ENCODE data around the gene ZNF750.

Gene ZNF750

DNA sequence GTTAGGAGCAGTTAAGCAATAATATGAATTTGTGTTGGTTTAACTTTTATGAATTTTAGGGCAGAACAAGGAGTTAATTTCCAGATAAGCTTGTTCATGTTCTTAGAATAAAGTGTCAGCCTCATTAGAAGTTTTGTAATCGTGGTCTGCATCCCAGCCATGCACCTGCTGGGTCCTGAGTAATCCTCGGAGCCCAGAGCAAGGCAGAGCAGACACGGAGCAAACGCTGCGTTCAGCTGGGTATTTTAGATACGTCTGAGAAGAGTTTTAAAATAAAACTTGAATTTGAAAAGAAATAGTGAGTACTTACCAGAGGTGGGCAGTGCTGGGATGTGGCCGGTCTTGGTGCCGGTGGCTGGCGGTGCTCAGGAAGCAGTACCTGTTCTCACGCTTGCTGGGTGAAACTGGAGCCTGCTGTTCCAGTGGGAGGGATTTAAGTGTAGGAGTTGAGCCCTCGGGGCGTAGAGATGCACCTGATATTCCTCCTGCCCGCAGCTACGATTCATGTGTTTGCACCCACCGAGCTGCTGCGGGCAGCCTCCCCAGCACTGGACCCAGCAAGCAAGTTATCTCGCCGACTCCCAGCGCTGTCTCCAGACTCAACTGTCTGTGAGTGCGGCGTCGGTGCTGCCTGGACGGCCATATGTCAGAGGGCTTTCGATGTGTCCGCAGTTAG lies at the start of gene ZNF750:
ZNF750 (minus strand) TSS at position 406 of the 676 bp plus-strand sequence. CDS start 7,568 bp downstream, outside the sequence.
- no peak for DNase-seq (ENCODE audit: low read depth)

DNA sequence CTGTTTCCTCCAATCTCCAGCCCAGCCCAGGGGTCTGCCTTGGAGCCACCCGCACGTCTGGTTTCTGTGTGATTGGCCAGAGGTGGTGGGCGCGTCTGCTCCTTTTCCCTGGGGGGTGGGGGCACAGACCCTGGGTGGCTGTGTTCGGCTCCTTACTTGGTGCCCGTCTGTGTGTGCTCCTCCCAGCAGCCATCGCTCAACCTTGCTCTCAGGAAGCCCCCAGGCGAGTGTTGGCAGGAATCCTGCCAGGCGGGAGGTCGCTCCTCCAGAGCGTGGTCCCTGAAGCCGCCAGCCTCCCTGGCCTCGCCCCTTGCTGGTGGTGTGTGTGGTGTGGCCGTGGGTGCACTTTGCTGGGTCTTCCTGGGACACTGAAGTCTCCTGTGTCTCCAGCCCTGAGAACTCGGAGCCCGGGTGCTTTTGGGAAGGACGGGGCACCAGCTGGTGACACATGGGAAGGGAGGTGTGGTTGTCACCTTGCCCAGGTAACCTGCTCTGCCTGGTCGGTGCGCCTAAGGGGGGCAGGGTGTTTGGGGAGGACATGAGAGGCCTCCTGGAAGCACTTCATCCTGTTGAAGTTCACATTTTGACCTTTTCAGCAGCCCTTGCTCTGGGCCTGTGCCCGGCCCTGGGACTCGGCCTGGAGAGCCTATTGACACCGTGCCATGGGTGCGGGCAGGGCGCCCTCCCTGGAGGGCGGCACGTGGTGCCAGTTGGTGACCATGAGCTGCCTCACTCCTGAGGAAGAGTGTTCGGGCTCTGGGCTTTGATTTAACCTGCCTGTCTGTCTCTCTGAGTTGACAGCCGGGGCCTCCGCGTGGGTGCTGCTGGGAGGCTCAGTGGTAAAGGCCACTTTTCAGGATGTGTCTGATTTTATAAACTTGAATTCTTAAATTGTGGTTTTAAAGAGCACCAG lies 49.0 kb upstream of the ZNF750 start:
- no peak for DNase-seq (ENCODE audit: low read depth)

DNA sequence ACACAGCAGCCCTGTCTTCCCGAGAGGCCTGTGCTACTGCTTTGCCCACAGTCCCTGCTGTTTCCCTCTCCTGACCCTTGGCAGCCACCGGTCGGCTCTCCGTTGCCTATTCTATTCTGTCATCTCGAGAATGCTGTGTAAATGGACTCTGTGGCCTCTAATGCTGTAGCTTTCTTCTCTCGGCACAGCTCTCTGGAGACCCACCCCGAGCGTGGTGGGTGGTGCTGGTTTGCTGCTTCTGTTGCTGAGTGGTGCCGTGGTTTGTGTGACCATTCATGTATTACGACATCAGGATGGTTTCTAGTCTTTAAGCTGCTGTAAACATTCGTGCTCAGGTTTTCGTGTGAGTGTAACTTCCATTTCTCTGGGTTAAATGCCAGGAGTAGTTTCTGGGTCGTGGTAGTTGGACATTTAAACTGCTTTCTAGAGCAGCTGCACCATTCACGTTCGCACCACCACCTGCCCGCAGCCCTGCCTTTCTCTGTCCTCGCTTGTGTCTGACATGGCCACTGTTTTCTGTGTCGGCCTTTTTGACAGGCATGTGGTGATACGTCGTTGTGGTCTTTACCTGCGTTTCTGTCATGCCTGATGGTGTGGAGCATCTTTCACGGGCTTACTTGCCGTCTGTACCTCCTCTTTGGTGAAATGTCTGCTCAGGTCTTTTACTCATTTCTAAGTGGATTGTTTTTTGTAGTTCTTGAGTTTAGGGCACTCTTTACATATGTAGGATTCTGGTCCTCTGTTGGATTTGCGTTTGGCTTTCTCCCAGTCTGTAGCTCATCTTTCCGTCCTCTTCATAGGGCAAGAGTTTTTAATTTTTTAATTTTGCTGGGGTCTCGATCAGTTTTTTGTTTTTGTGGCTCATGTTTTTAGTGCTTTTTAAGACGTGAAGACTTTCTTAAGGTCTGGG lies 47.7 kb upstream of the ZNF750 start:
- no peak for DNase-seq (ENCODE audit: low read depth)

DNA sequence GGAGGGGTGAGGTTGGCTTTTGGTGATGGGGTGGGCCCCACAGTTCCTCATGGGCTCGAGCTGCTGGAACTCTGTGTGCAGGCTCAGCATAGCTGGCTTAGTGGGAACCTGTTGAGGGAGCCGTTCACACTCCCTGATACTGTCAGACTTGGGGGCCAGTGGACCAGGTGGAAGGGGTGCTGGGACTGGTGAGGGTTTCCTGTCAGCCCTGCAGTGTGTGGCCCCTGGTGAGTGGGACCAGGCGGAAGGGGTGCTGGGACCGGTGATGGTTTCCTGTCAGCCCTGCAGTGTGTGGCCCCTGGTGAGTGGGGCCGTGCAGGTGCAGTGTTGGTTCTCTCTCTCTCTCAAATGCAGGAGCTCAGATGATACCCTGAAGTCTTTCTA lies 45.1 kb upstream of the ZNF750 start:
- no peak for DNase-seq (ENCODE audit: low read depth)

DNA sequence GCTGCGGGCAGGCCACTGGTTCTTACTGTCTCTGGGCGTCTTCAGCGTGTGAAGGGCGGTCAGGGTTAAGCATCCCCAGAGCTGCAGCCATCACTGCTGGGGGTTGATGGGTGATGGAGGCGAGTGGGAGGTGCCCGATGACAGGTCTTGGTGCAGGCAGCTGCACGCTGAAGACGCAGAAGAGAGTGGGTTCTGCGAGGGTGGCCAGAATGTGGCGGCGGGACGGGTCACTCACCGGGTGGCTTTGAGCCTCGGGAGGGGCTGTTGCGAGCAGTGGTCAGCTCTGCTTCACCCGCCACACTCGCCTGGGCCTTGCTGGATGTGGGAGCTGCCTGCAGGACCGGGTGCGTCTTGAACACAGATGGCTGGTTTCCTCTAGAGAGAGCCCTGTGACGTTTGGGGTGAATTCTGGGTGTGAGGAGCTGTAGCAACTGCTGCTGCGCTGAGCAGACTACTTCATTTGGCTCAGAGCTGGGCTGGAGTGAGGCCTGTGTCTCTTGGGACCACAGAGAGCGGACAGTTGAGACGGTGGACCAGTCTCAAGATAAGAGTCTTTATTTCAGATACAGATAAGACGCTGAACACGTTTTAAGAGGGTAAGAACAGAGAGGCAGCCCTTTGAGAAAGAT lies 44.6 kb upstream of the ZNF750 start:
- no peak for DNase-seq (ENCODE audit: low read depth)

DNA sequence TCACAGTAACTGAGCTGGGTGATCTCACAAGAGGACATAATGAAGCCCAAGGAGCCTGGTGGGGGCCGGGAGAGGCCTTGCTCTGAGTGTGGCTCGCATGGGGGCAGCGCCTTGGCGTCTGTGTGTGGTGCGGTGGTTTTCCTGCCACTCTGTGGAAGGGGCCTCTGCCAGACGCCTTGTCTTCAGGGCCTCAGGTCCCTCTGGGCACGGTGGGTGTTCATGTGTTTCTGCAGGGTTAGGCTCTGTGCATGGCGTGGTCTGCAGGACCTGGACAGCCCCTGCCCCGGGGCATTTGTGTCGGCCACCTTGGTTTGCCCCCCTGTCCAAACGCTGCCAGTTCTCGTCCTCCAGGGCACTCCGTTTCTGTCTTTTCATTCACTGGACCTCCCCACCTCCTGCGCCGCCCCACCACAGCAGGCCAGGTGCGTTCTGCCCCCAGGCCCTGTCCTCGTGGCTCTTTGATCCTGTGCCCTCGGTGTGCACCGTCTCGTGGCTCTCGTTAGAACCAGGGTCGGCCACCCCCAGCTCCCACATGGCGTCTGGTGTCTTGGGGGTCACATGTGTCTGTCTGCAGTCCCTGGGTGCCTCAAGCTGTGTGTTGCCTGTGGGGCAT lies 43.7 kb upstream of the ZNF750 start:
- no peak for DNase-seq (ENCODE audit: low read depth)

DNA sequence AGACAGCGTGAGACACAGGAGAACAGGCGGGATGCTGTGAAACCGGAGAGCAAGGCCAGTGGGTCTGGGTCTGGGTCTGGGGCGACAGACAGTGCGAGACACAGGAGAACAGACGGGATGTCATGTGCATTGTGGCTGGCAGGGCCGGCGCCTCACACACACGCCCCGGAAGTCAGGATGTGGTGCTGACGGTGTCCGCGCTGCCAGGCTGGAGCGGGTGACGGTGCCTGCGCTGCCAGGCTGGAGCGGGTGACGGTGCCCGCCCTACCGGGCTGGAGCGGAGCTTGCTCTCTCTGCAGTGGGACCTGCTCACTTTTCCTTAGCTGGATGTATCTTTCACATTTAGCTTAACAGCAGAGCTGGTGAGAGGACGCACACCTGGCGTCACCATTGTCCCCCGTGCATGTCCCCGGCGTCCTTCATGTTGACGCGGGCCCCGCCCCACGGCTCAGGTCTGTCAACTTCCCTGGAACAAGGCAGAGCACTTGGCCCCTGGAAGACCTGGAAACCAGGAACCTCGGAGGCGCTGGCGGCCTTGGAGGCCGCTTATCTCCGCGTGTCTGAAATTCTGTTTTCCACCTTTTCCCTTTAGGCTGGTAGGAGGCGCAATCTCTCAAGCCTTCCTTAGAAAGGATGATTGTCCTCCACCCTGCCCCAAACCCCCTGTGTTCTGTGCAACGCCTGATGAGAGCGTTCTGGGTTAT lies 43.0 kb upstream of the ZNF750 start:
- DNase-seq (ENCODE audit: low read depth), result peak; percentile 66

DNA sequence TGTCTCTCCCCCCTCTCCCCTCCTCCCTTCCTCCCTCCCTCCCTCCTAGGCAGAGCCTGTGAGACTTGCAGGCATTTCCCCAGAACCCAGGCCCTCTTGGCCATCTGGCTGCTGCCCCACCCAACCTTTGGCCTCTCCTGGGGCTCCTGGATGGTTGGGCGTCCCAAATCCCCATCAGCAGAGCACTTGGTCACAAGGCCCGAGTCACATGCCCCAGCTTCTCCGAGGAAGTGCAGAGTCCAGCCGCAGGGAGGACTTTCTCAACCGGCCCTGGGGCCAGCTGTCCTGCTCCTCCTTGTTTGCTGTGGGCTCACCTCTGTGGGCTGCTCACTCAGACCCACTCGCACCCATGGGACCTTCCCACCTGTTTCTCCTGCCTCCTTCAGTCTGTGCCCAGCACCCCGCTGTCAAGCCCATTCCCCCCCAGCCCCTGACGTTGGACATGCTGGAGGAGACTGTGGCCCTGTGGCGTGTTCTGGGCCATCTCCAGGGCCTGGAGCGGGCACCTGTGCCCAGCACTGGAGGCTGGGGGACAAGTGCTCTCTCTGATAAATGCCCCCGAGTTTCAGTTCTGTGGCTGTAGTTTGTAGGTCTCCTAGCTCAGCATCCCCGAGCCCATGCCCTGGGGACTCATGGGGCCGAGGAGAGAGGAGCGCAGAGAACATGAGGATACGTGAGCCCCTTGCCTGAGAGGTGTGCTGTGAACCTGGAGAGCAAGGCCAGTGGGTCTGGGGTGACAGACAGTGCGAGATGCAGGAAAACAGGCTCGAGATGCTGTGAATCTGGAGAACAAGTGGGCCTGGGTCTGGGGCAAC lies 42.3 kb upstream of the ZNF750 start:
- DNase-seq (ENCODE audit: low read depth), result no peak

DNA sequence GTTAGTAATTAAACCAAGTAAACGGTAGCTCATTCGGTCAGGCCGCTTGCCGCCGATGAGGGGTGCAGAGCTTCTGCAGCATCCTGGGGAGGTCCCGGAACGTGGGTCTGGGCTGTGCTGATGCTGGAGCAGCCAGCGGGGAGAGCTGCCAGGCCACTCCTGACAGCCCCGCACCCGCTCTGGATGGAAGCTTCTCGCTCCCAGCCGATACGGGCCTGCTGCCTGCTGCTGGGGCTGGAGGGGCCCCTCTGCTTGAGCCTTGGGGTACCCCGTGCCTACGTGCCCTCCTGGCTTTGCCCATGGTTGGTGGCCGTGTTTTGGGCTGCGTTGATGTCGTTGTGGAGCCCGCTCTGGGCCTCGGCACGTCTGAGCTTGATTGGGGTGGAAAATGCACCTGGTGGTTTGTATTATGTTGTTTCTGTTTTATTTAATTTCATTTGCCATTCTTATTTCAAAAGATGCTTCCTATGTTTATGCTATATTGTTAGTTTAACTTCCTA lies 41.6 kb upstream of the ZNF750 start:
- no peak for DNase-seq (ENCODE audit: low read depth)

DNA sequence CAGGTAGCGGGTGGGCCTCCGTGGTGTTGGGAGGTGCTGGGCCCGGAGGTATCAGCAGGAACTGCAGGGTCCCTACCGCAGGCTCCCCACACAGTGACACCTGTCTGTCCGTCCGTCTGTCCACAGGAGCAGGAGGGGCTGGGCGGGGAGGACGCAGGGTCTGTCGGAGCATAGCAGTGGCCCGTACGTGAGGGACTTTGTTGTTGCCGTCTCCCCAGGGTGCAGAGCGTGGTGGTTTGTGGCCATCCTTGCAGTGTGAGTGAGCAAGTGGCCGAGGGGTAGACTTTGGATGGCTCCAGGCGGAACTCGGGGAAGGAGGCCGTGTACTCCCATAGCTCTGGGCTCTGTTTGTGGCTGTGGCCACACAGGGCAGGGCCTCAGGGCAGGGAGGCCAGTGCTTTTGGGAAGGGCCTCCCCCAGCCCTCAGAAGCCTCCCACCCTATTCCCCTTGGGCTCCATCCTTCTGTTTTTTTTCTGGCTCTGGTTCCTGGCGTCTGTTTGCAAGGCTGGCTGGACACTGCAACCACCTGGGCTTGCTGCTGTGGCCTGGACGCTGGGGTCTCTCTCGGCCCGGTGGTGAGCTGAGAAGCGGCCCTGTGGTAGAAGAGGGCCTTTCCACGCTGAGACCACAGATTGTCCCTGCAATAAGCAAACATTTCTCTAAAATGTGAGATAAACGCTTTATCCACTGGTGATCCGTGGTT lies 41.0 kb upstream of the ZNF750 start:
- DNase-seq (ENCODE audit: low read depth), result no peak

DNA sequence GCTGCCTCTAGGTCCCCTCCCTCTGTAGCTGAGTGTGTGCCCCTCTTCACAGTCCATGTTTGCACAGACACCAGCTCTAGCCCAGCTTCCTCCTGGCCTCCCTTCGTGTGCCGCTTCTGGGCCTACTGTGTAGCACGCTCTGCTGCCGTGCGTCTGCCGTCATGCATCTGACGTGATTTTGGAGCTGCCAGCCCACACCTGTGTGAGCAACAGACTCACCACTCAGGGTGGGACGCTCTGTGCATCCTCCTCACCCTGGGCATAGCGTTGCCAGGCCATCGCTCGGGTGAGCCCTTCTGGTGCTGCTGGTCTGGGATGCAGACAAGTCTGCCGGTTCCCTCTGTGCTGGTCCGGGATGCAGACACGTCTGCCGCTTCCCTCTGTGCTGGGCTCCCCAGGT lies 39.4 kb upstream of the ZNF750 start:
- DNase-seq (ENCODE audit: low read depth), result no peak

DNA sequence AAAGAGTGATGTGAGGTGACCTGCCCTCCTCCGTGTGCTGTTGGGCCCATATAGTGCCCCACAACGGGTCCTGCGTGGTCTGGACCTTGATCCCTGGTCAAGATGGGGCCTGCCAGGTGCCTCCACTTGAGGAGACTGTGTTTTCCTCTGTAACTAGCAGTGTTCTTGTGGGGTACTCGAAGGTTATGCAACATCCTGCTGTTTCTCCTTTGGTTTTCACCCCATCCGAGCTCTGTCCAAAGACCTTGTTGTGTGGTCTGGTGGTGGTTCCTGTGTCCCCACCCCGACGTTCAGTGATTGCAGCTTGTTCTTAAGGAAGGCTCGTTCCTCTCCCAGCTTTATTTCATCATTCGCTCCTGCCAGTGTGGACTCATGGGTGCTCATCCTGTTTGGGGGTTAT lies 38.7 kb upstream of the ZNF750 start:
- DNase-seq (ENCODE audit: low read depth), result no peak

DNA sequence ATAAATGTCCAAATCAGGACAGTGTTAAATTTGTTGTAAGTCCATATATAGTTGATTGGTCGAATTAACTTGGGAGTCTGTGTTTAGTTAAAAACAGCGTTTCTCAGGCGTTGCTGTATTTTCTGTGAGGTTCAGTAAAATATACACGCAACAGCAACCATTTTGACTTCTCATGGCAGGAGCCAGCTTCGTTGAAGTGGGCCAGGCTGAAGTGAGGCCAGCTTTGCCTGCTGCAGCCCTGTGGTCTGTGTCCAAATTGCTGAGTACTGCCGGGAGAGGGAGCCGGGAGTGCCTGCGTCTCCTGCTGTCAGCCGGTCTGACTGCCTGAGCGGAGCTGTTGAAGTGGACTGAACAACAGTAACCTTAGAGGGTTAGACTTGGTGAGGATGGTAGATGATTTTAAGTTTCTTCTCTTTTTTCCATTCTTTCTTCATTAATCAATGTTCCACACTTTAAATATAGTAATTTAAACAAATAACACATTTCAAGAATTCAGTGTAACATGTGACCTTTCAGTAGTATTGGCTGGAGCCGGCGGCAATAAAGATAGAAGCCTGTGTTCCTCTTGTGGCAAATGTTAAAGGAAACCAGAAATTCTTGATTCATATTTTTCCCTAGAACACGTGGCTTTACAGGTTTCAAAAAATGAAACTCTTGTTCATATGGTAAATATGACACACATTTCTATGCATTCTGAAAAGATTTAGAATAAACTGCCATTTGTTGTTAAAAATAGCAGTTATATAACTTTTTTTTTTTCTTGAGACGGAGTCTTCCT lies 37.0 kb upstream of the ZNF750 start:
- no peak for DNase-seq (ENCODE audit: low read depth)

DNA sequence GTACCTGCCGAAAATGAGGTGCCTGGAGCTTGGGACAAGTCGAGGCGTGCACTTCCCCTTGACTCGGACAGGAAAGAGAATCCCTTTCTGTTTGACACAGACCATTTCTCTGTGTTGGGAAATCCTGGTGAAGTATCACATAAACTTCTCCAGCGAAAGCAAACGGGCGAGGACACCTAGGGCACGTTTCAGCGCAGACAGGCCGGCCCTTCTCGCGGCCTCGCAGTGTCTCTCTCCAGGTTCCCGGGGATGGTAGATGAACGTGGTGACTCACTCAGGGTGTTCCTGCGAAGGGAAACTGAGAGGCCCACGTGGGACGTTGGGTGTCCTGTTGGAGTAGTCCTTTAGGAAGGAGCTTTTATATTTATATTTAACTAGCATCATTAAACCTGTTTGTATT lies 36.3 kb upstream of the ZNF750 start:
- DNase-seq (ENCODE audit: low read depth), result no peak

DNA sequence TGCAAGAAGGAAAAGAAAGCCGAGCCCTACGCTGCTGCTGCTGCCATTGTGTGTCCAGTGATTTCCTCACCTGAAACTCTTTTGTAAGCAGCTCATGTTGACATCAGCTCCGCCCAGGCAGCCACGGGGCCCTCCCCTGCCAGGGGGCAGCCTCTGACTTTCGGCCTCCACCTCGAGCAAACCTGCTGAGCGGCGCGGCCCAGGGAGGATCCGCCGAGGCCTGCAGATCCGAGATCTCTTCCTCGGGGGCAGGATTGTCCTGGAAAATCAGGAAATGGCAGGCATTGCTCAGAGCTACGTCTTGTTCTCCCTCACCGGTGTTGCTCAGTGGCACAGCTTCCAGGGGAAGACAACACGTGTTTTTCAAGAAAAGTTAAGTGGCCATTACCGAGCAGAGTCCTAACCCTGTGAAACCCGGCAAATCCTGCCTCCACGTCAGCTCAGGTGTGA lies 35.6 kb upstream of the ZNF750 start:
- no peak for DNase-seq (ENCODE audit: low read depth)

DNA sequence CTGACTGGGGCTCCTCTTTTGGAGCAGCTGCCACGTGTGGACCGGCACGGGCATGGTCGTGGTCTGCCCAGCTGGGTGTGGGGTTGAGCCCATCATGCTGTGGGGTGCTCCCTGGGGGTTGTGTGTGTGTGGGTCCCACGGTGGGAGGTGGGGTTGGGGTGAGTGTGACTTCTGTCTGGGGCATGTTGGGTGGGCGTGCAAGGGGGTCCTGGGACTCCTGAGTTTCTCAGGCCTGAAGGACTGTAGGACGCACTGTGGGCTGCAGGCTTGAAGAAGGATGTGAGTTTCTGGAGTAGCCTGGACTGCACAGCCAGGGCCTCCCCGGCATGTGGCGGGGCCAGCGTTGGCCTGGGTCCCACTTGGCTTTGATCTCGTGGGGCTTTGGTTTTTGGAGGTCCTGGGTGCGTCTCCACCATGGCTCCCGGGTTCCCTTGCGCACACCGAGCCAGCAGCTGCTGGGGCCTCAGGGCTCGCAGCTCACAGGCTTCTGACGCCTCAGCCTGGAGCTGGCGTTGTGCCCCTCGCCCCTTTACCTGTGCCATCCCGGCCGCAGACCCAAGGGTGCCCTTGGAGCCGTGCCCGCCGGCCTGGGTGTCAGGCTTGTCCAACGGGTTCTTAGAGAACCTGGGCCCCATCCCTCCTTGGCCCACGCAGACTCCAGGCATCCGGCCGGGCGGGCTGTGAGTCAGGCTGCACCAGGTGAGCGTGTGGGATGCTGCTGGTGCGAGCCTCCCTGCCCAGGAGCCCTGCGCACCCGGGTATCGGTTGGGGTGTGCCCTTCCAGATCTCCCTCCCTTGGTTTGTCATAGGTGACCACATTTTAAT lies 34.4 kb upstream of the ZNF750 start:
- no peak for DNase-seq (ENCODE audit: low read depth)

DNA sequence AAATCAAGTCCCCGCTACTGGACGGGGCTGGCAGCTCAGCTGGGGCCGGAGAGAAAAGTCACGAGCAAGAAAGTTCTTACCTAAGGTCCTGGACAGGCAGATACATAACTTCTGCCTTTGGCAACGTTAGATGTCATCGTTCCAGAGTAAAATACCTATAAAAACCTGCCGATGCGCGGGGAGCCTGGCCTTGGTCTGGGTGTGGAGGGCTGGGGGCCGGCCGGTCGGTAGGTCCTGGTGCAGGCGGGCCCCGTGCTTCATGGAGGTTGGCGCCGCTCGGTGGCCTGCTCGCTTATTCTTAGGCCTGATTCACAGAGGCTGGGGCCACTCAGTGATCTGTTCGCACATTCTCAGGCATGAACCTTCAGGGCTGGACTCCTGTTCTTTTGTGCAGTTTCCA lies 33.7 kb upstream of the ZNF750 start:
- no peak for DNase-seq (ENCODE audit: low read depth)
